H9 (cell line): ENCODE data around the gene UNC5B. TPM values are rescaled to one million over a fixed set of nuclear protein-coding genes. Genes with fewer than 3 reads are reported as not detected.

Experiments
- DNase-seq: peaks from one replicate; pipeline ENCODE4 v3.0.0-alpha.2; 2017
- H2AFZ ChIP-seq: one replicate; pipeline ENCODE4 v1.6.1; 2013; ENCODE audit warnings: mild to moderate bottlenecking, low read length, control low read depth, moderate library complexity
- H2AK5ac ChIP-seq: 2 replicates; pipeline ENCODE4 v1.6.1; 2013; ENCODE audit warnings: low read length, control low read depth, mixed read lengths; ENCODE audit not compliant: insufficient read length
- H2BK120ac ChIP-seq: one replicate; pipeline ENCODE4 v1.6.1; 2013; ENCODE audit warnings: low read depth, mild to moderate bottlenecking, low read length, control low read depth, inconsistent platforms; ENCODE audit not compliant: poor library complexity, severe bottlenecking
- H2BK12ac ChIP-seq: 2 replicates; pipeline ENCODE4 v1.6.1; 2013; ENCODE audit warnings: low read length, control low read depth, mixed read lengths, low read depth; ENCODE audit not compliant: insufficient read length
- H2BK15ac ChIP-seq: 2 replicates; pipeline ENCODE4 v1.6.1; 2013; ENCODE audit warnings: low read depth, low read length, control low read depth
- H2BK20ac ChIP-seq: one replicate; pipeline ENCODE4 v1.6.1; 2013; ENCODE audit warnings: low read depth, mild to moderate bottlenecking, low read length, control low read depth, inconsistent platforms; ENCODE audit not compliant: poor library complexity, severe bottlenecking
- H2BK5ac ChIP-seq: 2 replicates; pipeline ENCODE4 v1.6.1; 2013; ENCODE audit warnings: low read length, control low read depth, mixed read lengths; ENCODE audit not compliant: insufficient read length
- H3K14ac ChIP-seq: 2 replicates; pipeline ENCODE4 v1.6.1; 2013; ENCODE audit warnings: low read length, control low read depth; ENCODE audit not compliant: insufficient read depth
- H3K18ac ChIP-seq: 2 replicates; pipeline ENCODE4 v1.6.1; 2013; ENCODE audit warnings: low read depth, mild to moderate bottlenecking, mixed read lengths, low read length, control low read depth; ENCODE audit not compliant: insufficient read length
- H3K23ac ChIP-seq: 2 replicates; pipeline ENCODE4 v1.6.1; 2013; ENCODE audit warnings: low read length, control low read depth, mixed read lengths, low read depth; ENCODE audit not compliant: insufficient read length
- H3K23me2 ChIP-seq: 2 replicates; pipeline ENCODE4 v1.6.1; 2013; ENCODE audit warnings: low read depth, mild to moderate bottlenecking, mixed read lengths, low read length, control low read depth; ENCODE audit not compliant: insufficient read length, poor library complexity, severe bottlenecking
- H3K27ac ChIP-seq: 2 replicates; pipeline ENCODE4 v1.5.1; 2013; ENCODE audit warnings: low read length, control low read depth, mixed read lengths, low read depth; ENCODE audit not compliant: insufficient read length
- H3K27me3 ChIP-seq: 2 replicates; pipeline ENCODE4 v1.6.1; 2013; ENCODE audit warnings: low read length, control low read depth, inconsistent platforms; ENCODE audit not compliant: insufficient read depth
- H3K4ac ChIP-seq: 2 replicates; pipeline ENCODE4 v1.6.1; 2013; ENCODE audit warnings: low read depth, mild to moderate bottlenecking, control low read depth, inconsistent platforms, low read length, moderate library complexity
- H3K4me1 ChIP-seq: 2 replicates; pipeline ENCODE4 v1.6.1; 2013; ENCODE audit warnings: low read length, control low read depth, inconsistent platforms; ENCODE audit not compliant: insufficient read depth
- H3K4me2 ChIP-seq: 2 replicates; pipeline ENCODE4 v1.6.1; 2013; ENCODE audit warnings: low read length, control low read depth, mixed read lengths; ENCODE audit not compliant: insufficient read length, insufficient read depth
- H3K56ac ChIP-seq: 2 replicates; pipeline ENCODE4 v1.6.1; 2013; ENCODE audit warnings: low read depth, mild to moderate bottlenecking, mixed read lengths, low read length, control low read depth; ENCODE audit not compliant: insufficient read length
- H3K79me1 ChIP-seq: 2 replicates; pipeline ENCODE4 v1.6.1; 2013; ENCODE audit warnings: low read depth, mild to moderate bottlenecking, moderate library complexity, low read length, control low read depth, inconsistent platforms; ENCODE audit not compliant: insufficient read depth, poor library complexity, severe bottlenecking
- H3K79me2 ChIP-seq: 2 replicates; pipeline ENCODE4 v1.6.1; 2013; ENCODE audit warnings: low read length, control low read depth, inconsistent platforms; ENCODE audit not compliant: insufficient read depth
- H3K9ac ChIP-seq: 2 replicates; pipeline ENCODE4 v1.6.1; 2013; ENCODE audit warnings: low read length, control low read depth, mixed read lengths; ENCODE audit not compliant: insufficient read length; ENCODE audit errors: extremely low read depth
- H3K9me3 ChIP-seq: one replicate; pipeline ENCODE4 v1.6.1; 2013; ENCODE audit warnings: low read depth, low read length, inconsistent platforms; ENCODE audit not compliant: control insufficient read depth
- H3T11ph ChIP-seq: one replicate; pipeline ENCODE4 v1.6.1; 2013; ENCODE audit warnings: mild to moderate bottlenecking, low read length, control low read depth, inconsistent platforms
- H4K20me1 ChIP-seq: one replicate; pipeline ENCODE4 v1.6.1; 2013; ENCODE audit not compliant: control insufficient read depth, insufficient read length, insufficient read depth
- H4K5ac ChIP-seq: 2 replicates; pipeline ENCODE4 v1.6.1; 2013; ENCODE audit warnings: low read depth, mild to moderate bottlenecking, mixed read lengths, low read length, control low read depth; ENCODE audit not compliant: insufficient read length
- H4K8ac ChIP-seq: replicated peaks from 2 replicates; pipeline ENCODE4 v1.6.1; 2013; ENCODE audit warnings: low read length, control low read depth, mixed read lengths, low read depth; ENCODE audit not compliant: insufficient read length
- H4K91ac ChIP-seq: 2 replicates; pipeline ENCODE4 v1.6.1; 2013; ENCODE audit warnings: low read depth, mild to moderate bottlenecking, moderate library complexity, mixed read lengths, low read length, control low read depth; ENCODE audit not compliant: insufficient read length
- H3K27ac Mint-ChIP-seq, 3 experiments: 2 replicates in 2 of 3; 3 replicates in 1 of 3; pipeline ENCODE4 v1.8.0; 2020 to 2021; ENCODE audit warnings: mixed read lengths in 3 of 3, mild to moderate bottlenecking in 1 of 3, moderate library complexity in 1 of 3
- H3K27me3 Mint-ChIP-seq: 2 replicates; pipeline ENCODE4 v1.8.0; 2021; ENCODE audit warnings: low read depth, mild to moderate bottlenecking, moderate library complexity, mixed read lengths
- H3K36me3 Mint-ChIP-seq, 3 experiments: 2 replicates in 2 of 3; 3 replicates in 1 of 3; pipeline ENCODE4 v1.8.0; 2020 to 2021; ENCODE audit warnings: low read depth in 3 of 3, mixed read lengths in 3 of 3; ENCODE audit not compliant: insufficient read depth in 1 of 3
- H3K4me1 Mint-ChIP-seq, 2 experiments: 2 replicates each; pipeline ENCODE4 v1.8.0; 2020; ENCODE audit warnings: mixed read lengths in 2 of 2
- H3K4me3 Mint-ChIP-seq, 2 experiments: 2 replicates in 1 of 2; 3 replicates in 1 of 2; pipeline ENCODE4 v1.8.0; 2020 to 2021; ENCODE audit warnings: mild to moderate bottlenecking in 2 of 2, mixed read lengths in 2 of 2, moderate library complexity in 1 of 2
- H3K9me3 Mint-ChIP-seq, 2 experiments: 2 replicates in 1 of 2; 3 replicates in 1 of 2; pipeline ENCODE4 v1.8.0; 2020; ENCODE audit warnings: mild to moderate bottlenecking in 2 of 2, mixed read lengths in 2 of 2, moderate library complexity in 1 of 2
- WGBS: extraction: QIAGEN DNeasy Blood & Tissue Kit; methylation state at CpG from one replicate; pipeline ENCODE4 v1.1.7; 2013; ENCODE audit warnings: missing lambda C conversion rate, low lambda C conversion rate, mixed read lengths; ENCODE audit not compliant: insufficient read length; ENCODE audit errors: extremely low coverage; 5-methylcytosine and 5-hydroxymethylcytosine counted together
- total RNA-seq: library from RNA; stranded (reverse); gene quantifications from 2 replicates; pipeline ENCODE4 v1.2.1, GENCODE V29; 2021
- TF ChIP-seq, protein P1 (sequence below): fragments of 200-600 bp; sonication (generic); conservative IDR thresholded peaks from 3 replicates; pipeline ENCODE4 v1.8.0; 2021; ENCODE audit warnings: antibody characterized with exemption, mild to moderate bottlenecking

UNC5B gene
- total RNA-seq, 1 experiment from 2014 or later, result 28.4 TPM

DNA sequence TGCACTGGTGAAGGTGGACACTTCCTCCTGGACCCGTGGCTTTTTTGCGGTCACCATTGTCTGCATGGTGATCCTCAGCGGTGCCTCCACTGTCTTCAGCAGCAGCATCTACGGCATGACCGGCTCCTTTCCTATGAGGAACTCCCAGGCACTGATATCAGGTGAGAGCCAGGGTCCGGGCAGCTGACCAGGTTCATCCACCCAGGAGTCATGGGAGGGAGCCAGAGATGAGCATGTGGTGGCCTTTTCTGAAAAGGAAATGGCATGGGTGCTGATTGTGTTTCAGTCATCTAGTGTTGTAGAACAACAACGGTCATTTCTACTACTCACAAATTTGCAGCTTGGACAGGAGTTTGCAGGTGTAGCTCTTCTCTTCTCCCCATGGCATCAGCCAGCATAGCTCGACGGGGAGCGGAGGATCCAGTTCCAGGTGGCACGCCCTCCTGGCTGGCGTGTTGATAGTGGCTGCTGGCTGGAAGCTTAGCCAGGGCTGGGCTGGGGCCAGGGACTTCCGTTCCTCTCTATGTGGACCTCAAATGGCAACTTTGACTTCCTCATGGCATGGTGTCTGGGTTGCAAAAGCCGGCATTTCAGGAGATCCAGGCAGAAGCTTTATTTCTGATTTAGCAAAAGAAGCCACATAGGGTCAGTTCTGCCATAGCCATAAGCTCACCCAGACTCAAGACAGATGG is 139.4 kb downstream of the UNC5B start:
- Histone ChIP-seq H3K4me2 (no peak overlapping the region), H3K4me1 (no peaks in the 10 kb centered on the region), H2BK15ac (no peak overlapping the region), H3T11ph (no peak overlapping the region), H4K20me1 (no peaks in the 10 kb centered on the region), H2BK20ac (no peak overlapping the region), H2BK5ac (no peak overlapping the region), H3K9ac (no peak overlapping the region), H3K27me3 (no peaks in the 10 kb centered on the region), H2AK5ac (no peak overlapping the region), H2AFZ (no peak overlapping the region), H3K23ac (no peak overlapping the region), H3K79me1 (no peaks in the 10 kb centered on the region), H4K91ac (no peak overlapping the region), H3K79me2 (no peaks in the 10 kb centered on the region), H3K27ac (no peak overlapping the region), H3K18ac (no peak overlapping the region), H3K56ac (no peak overlapping the region), H3K9me3 (no peaks in the 10 kb centered on the region), H3K14ac (no peak overlapping the region), H4K5ac (no peak overlapping the region), H3K4ac (no peak overlapping the region), H4K8ac (no peak overlapping the region), H2BK120ac (no peak overlapping the region), H3K23me2 (no peaks in the 10 kb centered on the region), H2BK12ac (no peak overlapping the region)
- no peak overlapping the region for H3K4me3 Mint-ChIP-seq
- peaks cover 6 to 18% (median 6%) of the 10 kb centered on the region in 3 experiments for H3K36me3 Mint-ChIP-seq
- no peaks in the 10 kb centered on the region for H3K9me3 Mint-ChIP-seq
- DNase-seq, result no peak
- peaks cover 32 to 41% of the 10 kb centered on the region in 2 experiments for H3K4me1 Mint-ChIP-seq
- TF ChIP-seq, protein P1, sequence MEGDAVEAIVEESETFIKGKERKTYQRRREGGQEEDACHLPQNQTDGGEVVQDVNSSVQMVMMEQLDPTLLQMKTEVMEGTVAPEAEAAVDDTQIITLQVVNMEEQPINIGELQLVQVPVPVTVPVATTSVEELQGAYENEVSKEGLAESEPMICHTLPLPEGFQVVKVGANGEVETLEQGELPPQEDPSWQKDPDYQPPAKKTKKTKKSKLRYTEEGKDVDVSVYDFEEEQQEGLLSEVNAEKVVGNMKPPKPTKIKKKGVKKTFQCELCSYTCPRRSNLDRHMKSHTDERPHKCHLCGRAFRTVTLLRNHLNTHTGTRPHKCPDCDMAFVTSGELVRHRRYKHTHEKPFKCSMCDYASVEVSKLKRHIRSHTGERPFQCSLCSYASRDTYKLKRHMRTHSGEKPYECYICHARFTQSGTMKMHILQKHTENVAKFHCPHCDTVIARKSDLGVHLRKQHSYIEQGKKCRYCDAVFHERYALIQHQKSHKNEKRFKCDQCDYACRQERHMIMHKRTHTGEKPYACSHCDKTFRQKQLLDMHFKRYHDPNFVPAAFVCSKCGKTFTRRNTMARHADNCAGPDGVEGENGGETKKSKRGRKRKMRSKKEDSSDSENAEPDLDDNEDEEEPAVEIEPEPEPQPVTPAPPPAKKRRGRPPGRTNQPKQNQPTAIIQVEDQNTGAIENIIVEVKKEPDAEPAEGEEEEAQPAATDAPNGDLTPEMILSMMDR, result no peak
- no peaks in the 10 kb centered on the region for H3K27me3 Mint-ChIP-seq
- H3K27ac Mint-ChIP-seq, result no peak overlapping the region; a peak in 1 of 7 replicates
- WGBS, result no CpG with 5 or more reads among the region's 14 CpGs

Other genes starting within 250 kb of the UNC5B start
- gene SLC29A3, start 106.7 kb downstream of the UNC5B start, total RNA-seq, result 9.2 and 10.2 TPM in 2 replicates
- 1.1 and 2.1 TPM in 2 replicates for gene CDH23, start 184.3 kb downstream of the UNC5B start, total RNA-seq